Stimulated activated CD8-positive, alpha-beta memory T cell treated with anti-CD3 and anti-CD28 coated beads, Interleukin-12 subunit alpha, Interleukin-12 subunit beta, amount 100 ng/mL, for 1 hour (primary cell): Measurements from ENCODE around the gene CHN2.

Experiments
- DNase-seq: peaks from one replicate; pipeline ENCODE4 v3.0.0-alpha.2; 2020; ENCODE audit warnings: low read depth

The CHN2 gene

GRCh38 chr7:29285444-29285793, 90.8 kb downstream of the CHN2 start:
- DNase-seq, result peak; percentile 20

GRCh38 chr7:29285861-29286260, 91.3 kb downstream of the CHN2 start:
- no peak for DNase-seq

GRCh38 chr7:29287366-29287765, 92.8 kb downstream of the CHN2 start:
- no peak for DNase-seq

- no peak for DNase-seq
These were observed 93.9 kb downstream of the CHN2 start for GRCh38 chr7:29288181-29289091.

GRCh38 chr7:29289156-29290021, 94.8 kb downstream of the CHN2 start:
- DNase-seq, result no peak

- no peak for DNase-seq
These were observed 96.3 kb downstream of the CHN2 start for GRCh38 chr7:29290829-29291228.

DNA sequence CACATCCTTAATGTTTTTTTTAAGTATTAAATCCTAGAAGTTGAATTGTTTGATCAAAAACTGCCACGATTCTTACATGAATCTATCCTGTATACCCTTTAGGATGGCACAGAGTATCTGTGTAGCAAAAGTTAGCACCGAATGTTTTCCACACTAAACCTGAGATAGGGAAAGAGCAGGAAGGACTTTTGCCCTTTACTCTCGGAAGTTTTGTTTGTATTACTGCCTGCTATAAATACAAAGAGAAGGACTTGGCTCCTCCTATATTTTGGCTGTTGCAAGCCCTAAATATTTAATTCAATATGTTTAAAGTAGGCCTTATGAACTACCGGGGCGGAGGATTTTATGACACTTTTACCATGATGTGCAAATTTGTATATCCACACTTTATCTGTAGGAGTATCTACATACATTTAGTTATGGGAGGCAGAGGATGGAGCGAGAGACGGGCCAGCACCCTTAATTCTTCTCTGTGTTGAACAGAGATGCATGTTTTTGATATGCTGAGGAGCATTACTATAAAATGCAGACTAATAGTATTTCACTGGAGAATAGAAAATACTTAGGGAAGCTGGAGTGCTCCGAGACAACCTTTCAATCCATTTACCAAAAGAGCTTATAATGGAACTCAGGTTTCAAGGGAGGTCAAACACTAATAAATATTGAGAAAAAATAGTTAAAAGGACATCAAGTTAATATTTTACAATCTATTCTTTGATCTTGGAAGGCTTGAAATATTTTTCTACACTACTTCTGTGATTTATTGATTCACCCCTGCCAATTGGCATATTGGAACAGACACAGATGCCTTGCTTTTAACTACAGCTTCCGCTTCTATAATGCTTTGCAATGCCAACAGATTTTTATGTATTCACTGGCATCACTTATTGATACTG, 97.4 kb downstream of the CHN2 start:
- no peak for DNase-seq

GRCh38 chr7:29292886-29293658, 98.5 kb downstream of the CHN2 start:
- DNase-seq, result no peak

DNA sequence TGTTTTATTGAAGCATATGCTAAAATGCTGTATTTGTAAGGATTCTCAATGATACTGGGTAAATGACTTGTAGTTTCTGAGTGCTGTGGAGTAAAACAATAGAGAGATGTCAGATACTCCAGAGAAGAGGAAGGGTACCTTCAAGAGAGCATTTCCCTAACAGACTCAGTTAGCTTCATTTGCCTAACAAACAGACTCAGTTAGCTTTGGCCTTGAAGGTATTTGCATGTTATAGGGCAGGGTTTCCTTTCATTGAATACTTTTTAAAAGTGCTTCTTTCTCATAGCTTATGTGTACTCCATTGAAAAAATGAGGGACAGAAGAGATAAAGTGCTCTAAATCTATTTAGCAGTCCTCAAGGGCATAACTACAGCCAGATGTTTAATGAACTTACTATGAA, 101.8 kb downstream of the CHN2 start:
- DNase-seq, result no peak

DNA sequence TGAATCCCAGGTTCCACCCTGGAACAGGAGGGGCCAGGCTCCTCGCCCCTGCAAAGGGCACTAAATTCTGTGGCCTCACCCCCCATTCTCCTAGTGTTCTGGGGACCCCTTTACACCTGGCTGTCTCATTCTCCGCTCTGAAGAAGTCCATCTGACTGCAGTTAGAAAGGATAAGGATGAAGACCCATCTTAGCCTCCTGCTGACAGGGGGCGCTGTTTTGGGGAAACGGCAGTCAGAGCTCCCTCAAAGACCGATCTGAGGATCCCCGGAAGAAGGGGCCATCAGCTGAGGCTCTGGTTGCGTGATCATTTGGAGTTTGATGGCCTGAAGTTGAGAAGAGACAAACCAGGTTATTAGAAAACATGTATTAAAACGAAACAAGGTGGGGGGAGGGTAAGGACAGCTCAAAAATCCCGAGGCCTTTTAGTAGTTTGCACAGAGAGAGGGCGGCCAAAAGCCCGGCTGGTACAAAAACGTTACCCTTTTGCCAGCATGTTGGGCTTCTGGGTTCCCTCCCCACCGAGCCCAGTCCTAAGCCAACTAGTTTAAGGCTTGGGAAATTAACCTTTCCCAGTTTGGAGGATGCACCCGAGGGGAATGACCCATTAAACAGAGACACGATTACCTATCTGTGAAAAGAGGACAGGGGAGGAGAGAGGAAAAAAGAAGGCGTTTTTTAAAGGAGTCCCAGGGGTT, 102.8 kb downstream of the CHN2 start:
- no peak for DNase-seq

GRCh38 chr7:29299086-29299485, 104.5 kb downstream of the CHN2 start:
- no peak for DNase-seq

DNA sequence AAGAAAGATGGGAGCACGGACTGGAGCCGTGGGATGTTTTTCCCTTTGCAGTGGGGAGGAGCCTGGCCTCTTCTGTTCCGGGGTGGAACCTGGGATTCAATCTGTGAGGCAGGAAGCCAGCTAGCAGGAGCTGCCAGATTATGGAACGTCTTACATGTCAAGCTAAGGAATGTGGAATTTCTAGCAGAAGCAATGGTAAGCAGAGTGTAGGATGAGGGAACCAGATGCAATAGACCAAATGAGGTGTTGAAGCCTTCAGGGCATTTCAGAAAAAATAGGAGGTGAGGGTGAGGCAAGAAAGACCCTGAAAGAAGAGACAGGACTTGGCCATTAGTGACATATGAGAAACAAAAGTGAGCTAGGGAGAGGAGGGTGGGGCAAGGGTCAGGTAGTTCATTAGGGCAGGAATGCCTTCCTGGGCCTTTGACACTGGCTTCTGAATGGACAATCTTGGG, 105.5 kb downstream of the CHN2 start:
- DNase-seq, result no peak

GRCh38 chr7:29300649-29301048, 106.1 kb downstream of the CHN2 start:
- no peak for DNase-seq

GRCh38 chr7:29302666-29303395, 108.3 kb downstream of the CHN2 start:
- no peak for DNase-seq

DNA sequence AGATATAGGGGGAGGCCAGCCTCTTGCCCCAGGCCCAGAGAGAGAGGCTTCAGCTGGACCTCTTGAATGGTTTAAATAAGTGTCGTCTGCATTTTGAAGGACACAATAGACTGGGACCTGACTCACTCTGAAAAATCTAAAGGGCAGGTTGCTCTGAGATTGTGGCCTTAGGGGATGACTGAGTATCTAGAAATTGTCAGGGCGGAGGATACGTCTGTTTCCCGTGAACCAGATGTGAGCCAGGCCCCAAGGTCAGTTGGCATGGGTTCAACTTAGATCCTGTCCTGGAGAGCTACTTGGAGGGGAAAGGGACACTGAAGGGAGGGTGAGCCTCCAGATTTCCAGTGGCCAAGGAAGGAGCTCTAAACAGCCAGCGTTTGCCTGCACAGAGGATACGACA, 110.2 kb downstream of the CHN2 start:
- DNase-seq, result no peak

DNA sequence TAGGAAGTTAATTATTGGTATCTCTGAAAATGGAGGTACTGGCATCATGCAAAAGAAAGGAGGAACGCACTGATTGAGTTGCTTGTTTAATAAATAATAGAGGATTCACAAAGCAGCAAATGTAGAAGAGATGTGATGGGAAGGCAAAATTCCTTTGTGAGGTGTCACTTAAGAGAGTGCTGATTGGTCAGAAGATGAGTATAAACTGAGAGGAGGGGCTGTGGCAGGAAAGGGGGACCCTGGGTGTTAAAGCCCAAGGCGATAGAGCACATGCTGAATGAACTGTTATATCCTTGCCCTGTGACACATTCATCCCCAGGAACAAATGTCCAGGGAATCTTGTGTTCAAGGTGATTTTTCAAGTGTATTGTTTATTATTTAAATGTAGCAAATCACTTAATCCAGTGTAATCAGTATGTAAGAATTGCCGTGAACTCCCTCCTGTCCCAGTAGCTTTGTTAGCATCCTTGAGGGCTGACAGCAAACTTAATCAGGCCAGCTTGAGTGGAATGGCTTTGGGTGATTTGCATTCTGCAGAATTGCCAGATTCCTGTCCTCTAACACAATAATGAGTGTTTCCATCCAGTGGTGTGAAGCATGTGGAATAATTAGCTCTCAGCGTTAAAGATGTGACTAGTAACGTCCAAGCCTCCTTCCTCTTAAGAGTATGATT, 111.9 kb downstream of the CHN2 start:
- DNase-seq, result no peak

DNA sequence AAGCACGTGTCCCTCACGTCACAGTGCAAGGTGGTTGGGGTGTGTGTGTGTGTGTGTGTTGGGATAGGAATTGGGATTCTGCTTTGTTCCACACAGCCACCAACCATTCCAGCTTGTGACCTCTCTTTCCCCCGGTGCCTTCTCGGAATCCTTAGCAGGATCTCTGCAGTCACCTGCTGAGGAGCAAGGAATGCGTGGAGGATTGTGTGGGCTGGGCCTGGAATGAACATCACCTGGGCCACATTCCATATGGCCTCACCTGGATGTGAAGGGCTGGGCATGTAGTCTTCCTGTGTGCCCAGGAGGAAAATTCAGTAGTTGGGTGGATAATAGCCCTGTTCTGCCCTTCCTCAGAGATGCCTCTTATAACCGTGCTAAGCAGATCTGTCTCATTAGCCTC, 113.8 kb downstream of the CHN2 start:
- no peak for DNase-seq

GRCh38 chr7:29309041-29309854, 114.7 kb downstream of the CHN2 start:
- DNase-seq, result no peak
